NCI-H1092 (cell line): ENCODE results near the gene SOX1.
A peak's percentile ranks its signal among the peaks of the same experiment; 100 is the strongest.

Source experiments
- DNase-seq: peaks from one replicate; lab custom pipeline; 2025; lab: John Stamatoyannopoulos, UW

The SOX1 gene

DNA sequence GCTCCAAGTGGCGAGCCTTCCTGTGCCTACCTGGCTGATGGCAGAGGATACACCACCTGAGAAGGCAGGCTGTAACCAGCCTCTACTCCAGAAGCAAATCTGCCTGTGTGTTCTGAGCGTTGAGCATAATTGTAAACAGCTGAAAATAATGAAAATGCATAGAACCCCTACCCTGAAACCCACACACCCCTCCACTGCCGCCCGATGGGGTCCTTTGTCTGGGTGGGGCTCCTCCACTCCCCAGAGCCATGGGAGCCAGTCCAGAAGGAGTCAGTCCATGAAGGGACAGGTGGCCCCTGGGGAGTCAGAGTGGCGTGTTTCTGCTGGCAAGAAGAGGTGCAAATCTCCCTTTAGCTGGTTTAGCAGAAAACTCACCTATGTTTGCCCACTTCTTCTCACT, 8.0 kb upstream of the SOX1 start:
- no peak for DNase-seq

DNA sequence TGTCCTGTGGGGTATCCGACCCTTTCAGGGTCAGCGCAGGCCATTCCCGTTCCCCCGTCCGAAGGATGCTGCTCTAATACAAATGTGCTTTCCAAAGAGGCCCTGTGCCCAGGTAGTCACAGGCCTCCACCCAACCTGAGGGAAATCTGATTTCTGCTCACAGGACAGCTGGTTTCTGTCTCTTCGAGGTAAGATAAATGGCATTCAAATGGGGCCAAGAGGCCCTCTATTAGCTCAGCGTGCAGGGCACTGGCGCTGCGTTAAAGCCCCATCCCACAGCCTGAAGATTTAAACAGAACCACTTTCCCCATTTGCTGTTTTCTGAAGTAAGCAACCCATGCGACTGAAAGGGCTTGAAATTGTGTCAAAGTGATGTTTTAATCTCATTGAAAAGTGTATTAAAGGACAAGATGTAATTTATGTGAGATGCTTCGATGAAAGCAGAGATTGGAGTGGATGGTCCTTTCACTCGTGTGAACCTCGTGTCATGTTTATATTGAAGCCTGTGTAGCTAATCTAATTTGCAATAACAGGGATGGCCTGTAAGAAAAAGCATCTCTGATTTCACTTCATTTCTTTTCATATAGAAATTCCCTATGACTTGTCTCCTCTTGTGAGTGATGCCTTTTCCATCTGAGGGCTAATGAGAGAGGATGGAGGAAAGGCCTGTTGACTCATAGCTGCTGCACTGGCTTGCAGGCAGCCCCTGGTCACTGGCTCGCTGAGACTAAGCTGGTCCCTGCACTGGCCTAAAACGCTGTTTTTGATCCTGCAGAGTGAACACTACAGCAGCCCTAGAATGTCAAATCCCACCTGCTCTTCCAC, 7.3 kb upstream of the SOX1 start:
- no peak for DNase-seq

DNA sequence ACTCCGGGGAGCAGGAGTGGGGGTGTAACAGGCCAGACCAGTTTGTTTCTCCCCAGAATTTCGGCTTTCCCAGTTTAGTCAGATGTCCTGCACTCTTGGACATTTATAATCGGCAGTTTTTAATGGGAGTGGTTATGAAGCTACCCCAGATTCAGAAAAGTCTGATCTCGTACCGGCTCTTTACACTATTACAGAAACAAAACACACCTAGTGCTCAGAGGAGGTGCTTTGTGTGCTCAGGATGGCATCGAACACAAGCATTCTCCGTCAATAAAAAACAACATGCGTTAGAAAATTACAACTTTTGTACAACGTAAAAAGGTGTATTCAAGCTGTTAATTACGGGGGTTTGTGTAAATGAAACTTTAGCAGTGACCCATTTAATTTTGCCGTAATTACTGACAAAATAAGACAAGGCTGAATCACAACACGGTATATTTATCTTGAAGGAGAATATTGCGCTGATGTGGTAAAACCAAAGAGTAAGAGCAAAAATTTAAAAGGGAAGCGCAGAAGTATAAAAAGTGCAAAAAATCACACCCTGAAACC, 6.6 kb upstream of the SOX1 start:
- no peak for DNase-seq

DNA sequence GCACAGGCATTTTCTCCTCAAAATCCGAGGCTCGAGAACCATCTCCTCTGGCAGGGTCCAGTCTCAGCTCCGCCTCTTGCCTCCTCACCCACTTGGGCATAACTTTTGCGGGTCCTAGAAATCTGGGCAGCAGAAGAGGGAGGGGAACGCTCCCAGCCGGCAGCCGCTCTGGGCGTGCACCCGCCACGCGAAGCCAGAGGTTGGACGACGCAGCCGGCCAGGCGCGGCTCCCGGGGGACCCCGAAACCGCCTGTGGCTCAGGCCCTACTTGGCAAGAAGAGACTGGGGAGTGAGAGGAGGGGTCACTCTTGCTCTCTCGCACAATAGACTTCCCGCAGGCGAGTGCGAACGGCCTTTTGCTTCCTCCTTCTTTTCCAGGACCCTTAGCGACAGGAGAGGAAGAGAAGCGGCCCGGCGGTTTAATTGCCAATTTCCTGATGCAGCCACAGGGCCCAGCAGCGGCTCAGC, 6.0 kb upstream of the SOX1 start:
- DNase-seq = peak; percentile 46

- DNase-seq = peak; percentile 31
Observed at GRCh38 chr13:112061367-112062061, 5.4 kb upstream of the SOX1 start.

- peak; percentile 29 for DNase-seq
Observed at GRCh38 chr13:112062072-112062567, 4.8 kb upstream of the SOX1 start.

DNA sequence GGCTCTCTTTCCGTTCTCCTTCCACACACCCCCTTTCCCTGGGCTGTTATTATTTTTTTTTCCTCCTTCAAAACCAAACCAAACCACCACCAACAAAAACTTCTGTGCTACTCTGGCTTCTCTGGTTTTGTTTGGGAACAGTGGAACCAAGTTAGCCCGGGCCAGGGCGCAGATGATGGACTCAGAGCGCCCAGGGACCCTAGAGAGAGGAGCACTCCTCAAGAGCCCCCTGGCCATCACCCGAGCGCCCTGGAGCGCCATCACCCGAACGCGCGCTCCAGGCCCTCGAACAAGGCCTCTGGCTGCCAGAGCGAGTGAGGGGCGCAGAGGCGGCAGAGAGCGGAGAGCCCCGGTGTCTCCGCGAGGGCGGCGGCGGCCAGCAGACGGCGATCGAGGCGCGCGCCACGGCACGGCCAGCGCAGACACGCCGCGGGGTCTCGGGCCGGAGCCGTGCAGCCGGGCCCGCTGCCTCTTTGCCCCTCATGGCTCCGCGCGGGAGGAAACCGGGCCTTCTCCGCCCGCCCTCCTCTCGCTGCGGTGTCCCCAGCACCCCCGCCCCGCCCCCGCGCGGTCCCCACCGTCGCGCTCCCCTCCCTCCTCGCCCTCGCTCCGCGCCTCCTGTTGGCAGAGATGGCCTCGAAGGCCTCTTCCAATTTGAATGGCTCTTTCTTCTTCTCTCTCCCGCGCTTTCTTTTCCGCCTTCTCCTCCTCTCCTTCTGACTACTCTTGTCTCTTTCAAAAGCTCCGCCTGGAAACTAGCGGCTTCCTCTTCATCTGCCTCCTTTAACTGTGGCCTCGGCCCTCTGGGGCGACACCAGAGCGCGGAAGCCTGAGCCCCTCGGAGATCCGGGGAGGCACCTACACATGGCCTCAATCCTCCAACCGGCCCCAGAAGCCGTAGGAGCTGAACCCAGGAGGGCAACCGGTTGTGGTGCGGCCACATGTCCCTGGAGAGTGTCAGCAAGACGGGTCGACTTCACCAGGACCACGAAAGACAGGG, 4.1 kb upstream of the SOX1 start:
- DNase-seq = peak; percentile 47

DNA sequence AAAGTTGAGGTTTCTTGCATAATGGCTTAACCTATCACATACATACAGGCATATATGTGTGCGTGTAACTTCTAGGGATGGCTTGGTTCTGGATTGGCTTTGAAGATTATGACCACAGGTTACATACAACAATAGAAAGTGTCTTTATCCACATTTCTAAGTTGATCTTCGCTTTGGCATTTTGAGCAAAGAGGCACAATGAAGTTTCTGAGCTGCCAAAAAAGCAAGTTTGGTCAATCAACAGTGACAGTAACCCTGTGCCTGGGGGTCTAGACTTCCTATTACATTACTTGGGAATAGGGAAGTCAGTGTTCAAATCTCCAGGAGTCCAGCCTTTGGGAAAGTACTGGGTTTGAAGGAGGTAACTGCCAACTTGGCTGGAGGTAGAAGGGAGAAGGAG, 3.1 kb upstream of the SOX1 start:
- DNase-seq = no peak

- DNase-seq = peak; percentile 85
Observed at GRCh38 chr13:112064222-112064621, 2.7 kb upstream of the SOX1 start.

- DNase-seq = no peak
Observed at GRCh38 chr13:112065521-112065866, 1.5 kb upstream of the SOX1 start.

DNA sequence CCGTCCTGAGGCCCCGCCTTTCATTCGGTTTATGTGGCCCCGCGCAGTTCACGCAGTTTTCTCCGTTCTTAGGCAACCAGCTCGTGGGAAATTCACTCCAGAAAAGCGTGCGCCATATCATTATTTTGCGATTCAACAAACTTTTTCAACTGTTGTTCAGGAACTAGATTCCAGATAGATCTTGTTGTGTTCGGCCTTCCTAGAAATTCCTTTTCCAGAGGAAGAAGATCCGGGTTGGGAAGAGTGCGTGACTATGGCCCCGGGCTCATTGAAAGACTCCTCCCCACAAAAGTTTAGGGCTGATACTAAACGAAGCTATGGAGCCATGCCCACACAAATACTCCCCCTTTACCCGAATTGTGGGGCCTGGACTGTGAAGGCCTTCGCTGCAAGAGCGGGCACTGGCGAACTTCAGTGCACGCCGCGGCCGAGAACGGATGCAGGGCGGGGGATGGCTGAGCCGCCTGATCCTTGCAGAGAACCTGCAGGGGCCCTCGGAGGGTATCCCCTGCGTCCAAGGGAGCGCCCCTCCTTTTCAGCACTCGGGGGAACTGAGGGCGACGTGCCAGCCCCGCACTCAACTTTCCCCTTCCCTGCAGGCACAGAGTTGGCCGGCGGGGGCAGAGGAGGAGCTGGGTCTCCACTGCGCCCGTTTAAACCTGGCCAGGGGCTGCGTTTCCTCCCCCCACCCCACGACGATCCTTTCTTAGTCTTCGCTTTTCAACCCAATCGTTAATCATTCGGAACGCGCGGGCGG, 904 bp upstream of the SOX1 start:
- DNase-seq = no peak

- peak; percentile 99 for DNase-seq
Observed at GRCh38 chr13:112066624-112067004, 335 bp upstream of the SOX1 start.

DNA sequence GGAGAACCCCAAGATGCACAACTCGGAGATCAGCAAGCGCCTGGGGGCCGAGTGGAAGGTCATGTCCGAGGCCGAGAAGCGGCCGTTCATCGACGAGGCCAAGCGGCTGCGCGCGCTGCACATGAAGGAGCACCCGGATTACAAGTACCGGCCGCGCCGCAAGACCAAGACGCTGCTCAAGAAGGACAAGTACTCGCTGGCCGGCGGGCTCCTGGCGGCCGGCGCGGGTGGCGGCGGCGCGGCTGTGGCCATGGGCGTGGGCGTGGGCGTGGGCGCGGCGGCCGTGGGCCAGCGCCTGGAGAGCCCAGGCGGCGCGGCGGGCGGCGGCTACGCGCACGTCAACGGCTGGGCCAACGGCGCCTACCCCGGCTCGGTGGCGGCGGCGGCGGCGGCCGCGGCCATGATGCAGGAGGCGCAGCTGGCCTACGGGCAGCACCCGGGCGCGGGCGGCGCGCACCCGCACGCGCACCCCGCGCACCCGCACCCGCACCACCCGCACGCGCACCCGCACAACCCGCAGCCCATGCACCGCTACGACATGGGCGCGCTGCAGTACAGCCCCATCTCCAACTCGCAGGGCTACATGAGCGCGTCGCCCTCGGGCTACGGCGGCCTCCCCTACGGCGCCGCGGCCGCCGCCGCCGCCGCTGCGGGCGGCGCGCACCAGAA, 1.1 kb downstream of the SOX1 start:
- peak; percentile 30 for DNase-seq

DNA sequence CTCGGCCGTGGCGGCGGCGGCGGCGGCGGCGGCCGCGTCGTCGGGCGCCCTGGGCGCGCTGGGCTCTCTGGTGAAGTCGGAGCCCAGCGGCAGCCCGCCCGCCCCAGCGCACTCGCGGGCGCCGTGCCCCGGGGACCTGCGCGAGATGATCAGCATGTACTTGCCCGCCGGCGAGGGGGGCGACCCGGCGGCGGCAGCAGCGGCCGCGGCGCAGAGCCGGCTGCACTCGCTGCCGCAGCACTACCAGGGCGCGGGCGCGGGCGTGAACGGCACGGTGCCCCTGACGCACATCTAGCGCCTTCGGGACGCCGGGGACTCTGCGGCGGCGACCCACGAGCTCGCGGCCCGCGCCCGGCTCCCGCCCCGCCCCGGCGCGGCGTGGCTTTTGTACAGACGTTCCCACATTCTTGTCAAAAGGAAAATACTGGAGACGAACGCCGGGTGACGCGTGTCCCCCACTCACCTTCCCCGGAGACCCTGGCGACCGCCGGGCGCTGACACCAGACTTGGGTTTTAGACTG, 1.7 kb downstream of the SOX1 start:
- DNase-seq = no peak

DNA sequence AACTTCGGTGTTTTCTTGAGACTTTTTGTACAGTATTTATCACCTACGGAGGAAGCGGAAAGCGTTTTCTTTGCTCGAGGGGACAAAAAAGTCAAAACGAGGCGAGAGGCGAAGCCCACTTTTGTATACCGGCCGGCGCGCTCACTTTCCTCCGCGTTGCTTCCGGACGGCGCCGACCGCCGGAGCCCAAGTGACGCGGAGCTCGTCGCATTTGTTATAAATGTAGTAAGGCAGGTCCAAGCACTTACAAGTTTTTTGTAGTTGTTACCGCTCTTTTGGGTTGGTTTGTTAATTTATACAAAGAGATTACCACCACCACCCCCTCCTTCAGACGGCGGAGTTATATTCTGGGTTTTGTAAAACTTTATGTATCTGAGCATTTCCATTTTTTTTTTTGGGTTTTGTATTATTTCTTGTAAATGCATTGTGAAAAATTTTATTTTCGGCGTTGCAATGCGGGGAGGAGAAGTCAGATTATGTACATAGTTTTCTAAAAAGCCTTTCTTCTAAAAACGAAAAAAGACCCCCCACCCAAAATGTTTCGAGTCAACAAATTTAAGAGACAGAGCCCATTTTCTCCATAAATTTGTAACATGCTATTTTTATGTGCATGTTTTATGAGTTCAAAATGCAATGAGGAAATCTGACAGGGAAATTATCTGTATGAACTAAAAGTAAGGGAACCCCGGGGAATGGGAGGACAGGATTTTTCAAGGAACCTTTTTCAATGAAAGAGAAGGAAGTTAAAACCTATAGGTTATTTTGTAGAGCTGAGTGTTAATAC, 2.3 kb downstream of the SOX1 start:
- no peak for DNase-seq

GRCh38 chr13:112069845-112070251, 2.9 kb downstream of the SOX1 start:
- DNase-seq = peak; percentile 51

- peak; percentile 69 for DNase-seq
Observed at GRCh38 chr13:112071102-112071722, 4.3 kb downstream of the SOX1 start.

GRCh38 chr13:112071723-112072533, 5.0 kb downstream of the SOX1 start:
- no peak for DNase-seq
